ENCODE measurements around the gene JAZF1. TPM values are rescaled to one million over a fixed set of nuclear protein-coding genes. Genes with fewer than 3 reads are reported as not detected.

The JAZF1 gene
- total and polyA plus RNA-seq, 2 of the 8 experiments (the other 6 are each of a cell fraction or from before 2014, with no cell fraction given): 2.6 to 21.8 TPM

DNA sequence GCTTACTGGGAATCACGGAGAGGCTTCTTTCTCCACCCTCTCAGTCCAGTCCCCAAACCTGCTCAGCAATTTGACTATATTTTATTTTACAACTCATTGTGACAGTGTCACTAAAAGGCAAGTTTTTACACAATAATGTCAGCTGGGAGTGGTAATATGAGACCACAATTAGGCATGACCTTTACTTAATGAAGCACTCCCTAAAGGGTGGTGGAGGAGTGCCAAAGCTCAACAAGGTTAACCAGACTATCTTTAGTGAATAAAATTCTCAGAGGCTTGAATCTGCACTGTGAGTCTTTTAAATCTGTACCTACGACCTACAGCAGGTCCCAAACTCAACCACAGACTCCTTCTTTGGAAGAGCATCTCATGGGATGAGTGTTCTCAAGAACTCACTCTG lies 225.0 kb downstream of the JAZF1 start (continued):
- TF ChIP-seq, protein P1, sequence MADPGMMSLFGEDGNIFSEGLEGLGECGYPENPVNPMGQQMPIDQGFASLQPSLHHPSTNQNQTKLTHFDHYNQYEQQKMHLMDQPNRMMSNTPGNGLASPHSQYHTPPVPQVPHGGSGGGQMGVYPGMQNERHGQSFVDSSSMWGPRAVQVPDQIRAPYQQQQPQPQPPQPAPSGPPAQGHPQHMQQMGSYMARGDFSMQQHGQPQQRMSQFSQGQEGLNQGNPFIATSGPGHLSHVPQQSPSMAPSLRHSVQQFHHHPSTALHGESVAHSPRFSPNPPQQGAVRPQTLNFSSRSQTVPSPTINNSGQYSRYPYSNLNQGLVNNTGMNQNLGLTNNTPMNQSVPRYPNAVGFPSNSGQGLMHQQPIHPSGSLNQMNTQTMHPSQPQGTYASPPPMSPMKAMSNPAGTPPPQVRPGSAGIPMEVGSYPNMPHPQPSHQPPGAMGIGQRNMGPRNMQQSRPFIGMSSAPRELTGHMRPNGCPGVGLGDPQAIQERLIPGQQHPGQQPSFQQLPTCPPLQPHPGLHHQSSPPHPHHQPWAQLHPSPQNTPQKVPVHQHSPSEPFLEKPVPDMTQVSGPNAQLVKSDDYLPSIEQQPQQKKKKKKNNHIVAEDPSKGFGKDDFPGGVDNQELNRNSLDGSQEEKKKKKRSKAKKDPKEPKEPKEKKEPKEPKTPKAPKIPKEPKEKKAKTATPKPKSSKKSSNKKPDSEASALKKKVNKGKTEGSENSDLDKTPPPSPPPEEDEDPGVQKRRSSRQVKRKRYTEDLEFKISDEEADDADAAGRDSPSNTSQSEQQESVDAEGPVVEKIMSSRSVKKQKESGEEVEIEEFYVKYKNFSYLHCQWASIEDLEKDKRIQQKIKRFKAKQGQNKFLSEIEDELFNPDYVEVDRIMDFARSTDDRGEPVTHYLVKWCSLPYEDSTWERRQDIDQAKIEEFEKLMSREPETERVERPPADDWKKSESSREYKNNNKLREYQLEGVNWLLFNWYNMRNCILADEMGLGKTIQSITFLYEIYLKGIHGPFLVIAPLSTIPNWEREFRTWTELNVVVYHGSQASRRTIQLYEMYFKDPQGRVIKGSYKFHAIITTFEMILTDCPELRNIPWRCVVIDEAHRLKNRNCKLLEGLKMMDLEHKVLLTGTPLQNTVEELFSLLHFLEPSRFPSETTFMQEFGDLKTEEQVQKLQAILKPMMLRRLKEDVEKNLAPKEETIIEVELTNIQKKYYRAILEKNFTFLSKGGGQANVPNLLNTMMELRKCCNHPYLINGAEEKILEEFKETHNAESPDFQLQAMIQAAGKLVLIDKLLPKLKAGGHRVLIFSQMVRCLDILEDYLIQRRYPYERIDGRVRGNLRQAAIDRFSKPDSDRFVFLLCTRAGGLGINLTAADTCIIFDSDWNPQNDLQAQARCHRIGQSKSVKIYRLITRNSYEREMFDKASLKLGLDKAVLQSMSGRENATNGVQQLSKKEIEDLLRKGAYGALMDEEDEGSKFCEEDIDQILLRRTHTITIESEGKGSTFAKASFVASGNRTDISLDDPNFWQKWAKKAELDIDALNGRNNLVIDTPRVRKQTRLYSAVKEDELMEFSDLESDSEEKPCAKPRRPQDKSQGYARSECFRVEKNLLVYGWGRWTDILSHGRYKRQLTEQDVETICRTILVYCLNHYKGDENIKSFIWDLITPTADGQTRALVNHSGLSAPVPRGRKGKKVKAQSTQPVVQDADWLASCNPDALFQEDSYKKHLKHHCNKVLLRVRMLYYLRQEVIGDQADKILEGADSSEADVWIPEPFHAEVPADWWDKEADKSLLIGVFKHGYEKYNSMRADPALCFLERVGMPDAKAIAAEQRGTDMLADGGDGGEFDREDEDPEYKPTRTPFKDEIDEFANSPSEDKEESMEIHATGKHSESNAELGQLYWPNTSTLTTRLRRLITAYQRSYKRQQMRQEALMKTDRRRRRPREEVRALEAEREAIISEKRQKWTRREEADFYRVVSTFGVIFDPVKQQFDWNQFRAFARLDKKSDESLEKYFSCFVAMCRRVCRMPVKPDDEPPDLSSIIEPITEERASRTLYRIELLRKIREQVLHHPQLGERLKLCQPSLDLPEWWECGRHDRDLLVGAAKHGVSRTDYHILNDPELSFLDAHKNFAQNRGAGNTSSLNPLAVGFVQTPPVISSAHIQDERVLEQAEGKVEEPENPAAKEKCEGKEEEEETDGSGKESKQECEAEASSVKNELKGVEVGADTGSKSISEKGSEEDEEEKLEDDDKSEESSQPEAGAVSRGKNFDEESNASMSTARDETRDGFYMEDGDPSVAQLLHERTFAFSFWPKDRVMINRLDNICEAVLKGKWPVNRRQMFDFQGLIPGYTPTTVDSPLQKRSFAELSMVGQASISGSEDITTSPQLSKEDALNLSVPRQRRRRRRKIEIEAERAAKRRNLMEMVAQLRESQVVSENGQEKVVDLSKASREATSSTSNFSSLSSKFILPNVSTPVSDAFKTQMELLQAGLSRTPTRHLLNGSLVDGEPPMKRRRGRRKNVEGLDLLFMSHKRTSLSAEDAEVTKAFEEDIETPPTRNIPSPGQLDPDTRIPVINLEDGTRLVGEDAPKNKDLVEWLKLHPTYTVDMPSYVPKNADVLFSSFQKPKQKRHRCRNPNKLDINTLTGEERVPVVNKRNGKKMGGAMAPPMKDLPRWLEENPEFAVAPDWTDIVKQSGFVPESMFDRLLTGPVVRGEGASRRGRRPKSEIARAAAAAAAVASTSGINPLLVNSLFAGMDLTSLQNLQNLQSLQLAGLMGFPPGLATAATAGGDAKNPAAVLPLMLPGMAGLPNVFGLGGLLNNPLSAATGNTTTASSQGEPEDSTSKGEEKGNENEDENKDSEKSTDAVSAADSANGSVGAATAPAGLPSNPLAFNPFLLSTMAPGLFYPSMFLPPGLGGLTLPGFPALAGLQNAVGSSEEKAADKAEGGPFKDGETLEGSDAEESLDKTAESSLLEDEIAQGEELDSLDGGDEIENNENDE (IDR thresholded peaks at IDR 0.05; ENCODE audit: insufficient replicate concordance, low read length): no peak
- TF ChIP-seq RXRA (IDR thresholded peaks at IDR 0.05; ENCODE audit: insufficient read depth, low read depth, low read length): no peak
- TF ChIP-seq MAFK (IDR thresholded peaks at IDR 0.05; ENCODE audit: low read depth, low read length): no peak
- no peak for TF ChIP-seq JUN (IDR thresholded peaks at IDR 0.05; ENCODE audit: low read depth, low read length)
- TF ChIP-seq JUND (IDR thresholded peaks at IDR 0.05; ENCODE audit: low read length): no peak
- TF ChIP-seq CEBPB (IDR thresholded peaks at IDR 0.05; ENCODE audit: low read depth, low read length): no peak
- TF ChIP-seq CBX8 (IDR thresholded peaks at IDR 0.05; ENCODE audit: borderline replicate concordance, low read depth, low read length): no peak
- no peak for TF ChIP-seq SIX5 (IDR thresholded peaks at IDR 0.05; ENCODE audit: low read depth, low read length)

Measured in H1 (cell line).